HG03280 (cell line): ENCODE results near the gene GARNL3.

Experiments
- ATAC-seq: cut with Tn5 transposase; IDR thresholded peaks from one replicate; pipeline ENCODE4 v1.9.1; 2021; ENCODE audit warnings: mild to moderate bottlenecking, moderate library complexity; ENCODE audit not compliant: unreplicated experiment

The GARNL3 gene

DNA sequence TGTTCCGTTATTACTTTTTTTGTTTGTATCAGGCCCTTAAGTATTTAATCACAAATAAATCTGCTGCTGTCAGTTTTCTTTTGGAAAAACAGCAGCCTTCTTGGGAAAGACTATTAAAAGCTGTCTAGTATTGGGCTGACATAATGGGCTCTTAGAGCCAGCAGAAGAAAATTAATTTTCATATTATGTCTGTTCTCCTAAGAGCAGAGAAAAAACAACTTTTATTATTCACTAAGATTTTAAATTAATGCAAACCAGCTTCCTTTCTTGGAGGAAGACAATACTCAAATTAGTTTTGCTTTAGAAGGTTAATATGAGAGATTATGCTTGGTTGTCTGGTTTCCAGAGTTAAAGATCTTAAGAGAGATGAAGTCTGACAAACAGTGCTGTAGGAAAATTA, 30.6 kb upstream of the GARNL3 start:
- no peak for ATAC-seq

DNA sequence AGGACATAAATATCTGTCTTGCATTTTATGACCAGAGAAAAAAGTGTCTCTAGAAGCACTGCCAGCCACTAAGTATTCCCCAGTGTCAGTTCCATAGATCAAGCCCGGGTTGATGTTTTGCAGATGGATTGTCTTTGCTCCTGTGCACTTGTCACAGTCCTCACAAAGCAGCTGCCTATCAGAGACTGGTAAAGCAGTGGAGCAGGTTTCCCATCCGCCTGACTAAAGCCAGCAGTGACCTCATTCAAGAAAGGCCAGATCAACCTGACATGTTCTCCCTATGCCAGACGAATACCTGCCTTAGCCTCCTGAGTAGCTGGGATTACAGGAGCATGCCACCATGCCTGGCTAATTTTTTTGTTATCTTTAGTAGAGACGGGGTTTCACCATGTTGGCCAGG, 26.8 kb upstream of the GARNL3 start:
- no peak for ATAC-seq

DNA sequence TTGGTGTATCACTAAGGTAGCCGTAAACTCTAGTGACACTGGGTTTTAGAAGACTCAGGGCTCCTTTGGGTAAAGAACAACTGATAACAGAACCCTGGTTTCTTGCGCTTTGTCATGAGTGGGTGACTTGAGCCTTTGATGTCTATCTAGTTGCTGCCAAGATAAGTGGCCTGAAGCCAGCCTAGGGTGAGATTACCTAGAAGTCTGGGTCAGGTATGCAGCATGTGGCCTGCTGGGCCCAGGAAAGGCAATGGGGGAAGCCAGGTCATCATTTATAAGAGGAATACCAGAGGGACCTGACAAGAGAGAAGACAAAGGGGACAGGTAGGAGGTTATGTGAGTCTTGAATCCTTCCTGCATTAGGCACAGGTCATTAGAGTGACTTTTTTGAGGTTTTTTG, 23.2 kb upstream of the GARNL3 start:
- ATAC-seq: no peak

DNA sequence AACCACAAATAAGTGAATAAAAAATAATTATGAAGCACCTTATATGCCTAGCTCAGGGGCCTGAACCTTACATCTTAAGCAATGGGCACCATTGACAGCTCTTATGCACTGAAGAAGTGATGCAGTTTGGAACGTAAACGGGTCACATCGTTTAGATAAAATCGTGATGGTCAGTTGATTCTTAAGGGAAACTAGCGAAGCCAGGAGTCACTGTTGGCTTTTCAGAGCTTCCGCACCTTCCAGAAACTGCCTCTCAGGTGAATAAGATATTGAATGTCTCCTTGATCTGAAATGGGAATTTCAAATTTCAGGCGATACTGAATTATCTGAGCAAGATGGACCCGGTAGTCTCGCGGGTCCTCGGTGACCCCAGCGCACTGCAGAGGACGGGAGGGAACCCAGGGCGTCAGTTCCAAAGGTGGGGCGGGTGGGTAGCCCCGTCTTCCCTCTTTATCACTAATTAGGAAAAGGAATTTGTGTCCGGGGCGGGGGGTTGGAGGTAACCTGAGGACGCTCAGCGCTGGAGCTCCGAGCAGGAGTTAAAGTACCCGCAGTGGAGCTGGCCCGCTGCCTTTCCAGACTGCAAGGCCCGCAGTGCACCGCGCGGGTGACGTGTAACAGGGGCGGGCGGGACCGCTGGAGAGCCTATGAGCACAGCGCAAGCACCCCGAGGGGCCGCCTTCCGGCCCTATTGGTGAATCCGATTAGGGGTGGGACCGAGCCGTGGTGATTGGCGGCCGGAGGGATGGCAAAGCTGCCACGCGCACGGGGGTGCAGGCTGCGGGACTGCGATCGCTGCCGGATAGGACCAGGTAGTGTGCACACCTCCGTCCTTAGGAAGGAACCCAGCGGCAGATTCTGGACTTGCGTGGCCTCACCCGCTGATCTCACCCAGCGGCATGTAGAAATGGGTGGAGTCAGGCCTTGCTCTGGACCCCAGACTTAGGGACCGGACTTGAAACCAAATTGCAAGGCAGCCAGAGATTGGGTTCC, 19.7 kb upstream of the GARNL3 start:
- ATAC-seq: peak; percentile 99

DNA sequence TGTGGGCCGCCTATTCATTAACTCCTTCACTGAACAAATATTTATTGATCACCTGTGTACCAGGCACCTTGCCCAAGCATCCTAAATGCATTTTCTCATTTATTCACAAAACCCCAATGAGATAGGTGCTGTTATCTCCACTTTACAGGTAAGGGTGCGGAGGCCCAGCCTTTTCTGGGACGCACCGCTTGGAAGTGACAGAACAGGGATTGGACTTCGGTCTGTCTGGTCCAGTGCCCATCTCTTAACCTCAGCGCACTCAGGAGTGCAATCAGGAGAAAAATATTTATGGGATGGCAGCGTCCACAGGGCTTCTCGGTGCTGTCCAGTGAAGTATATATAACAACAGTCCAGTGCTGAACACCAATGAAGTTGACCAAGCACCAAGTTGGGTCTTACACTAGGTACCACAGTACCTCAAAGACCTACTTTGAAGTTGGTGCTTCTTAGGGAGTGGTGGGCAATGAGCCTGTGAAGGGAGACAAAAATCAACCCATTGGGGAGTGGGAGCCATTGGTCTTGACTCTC, 18.9 kb upstream of the GARNL3 start:
- ATAC-seq: no peak

DNA sequence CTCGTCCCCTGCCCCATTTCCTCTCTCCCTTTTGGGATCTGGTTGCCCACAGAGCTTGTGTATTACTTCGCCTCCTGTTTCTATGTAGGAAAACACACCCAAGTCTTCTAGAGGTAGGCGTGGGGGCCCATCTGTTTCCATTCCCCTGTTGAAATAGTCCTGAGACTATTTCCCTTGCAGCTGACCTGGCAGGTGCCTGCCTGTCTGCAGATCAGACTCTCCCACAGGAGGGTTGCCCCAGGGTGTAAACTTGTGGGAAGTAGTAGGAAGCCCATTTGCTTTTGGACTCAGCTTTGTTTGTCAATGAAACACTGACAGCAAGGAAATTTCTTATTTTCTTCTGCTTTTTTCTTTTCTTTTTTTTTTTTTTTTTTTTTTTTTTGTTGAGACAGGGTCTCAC, 16.3 kb upstream of the GARNL3 start:
- ATAC-seq: no peak

DNA sequence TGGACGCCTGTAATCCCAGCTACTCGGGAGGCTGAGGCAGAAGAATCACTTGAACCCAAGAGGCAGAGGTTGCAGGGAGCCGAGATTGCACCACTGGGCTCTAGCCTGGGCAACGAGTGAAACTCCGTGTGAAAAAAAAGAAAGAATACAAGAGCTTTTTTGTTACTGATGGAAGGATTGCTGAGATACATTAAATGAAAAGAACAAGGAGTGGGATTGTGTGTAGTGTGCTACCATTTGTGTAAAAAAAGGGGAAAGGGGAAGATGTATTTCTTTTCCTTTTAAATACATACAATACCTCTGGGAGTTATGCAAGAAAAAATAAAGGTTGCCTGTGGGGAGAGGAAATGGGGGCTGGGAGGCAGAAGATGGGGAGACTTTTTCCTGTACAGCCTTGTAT, 14.7 kb upstream of the GARNL3 start:
- ATAC-seq: no peak

DNA sequence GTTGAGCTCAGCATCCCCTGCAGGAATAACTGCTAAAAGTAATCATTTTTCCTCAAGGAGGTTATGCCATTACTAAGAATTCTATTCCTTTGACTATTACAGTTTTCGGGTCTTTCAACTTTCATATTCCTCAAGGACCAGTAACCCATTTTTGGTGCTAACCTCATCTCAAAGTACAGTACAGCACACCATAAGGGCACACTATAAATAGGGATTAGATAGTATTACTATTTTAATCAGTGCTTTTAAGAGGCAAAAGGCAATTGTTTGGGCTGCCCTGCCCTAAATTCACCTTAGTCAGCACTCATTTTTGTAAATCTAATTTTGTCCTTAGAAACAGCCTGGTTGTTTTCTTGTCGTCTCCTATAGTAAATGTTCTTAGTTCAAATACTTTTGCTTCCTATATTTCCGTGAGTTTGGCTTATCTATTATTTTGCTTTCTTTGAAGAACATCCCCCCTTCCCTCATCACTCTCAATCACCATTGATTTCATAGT, 13.6 kb upstream of the GARNL3 start:
- no peak for ATAC-seq

DNA sequence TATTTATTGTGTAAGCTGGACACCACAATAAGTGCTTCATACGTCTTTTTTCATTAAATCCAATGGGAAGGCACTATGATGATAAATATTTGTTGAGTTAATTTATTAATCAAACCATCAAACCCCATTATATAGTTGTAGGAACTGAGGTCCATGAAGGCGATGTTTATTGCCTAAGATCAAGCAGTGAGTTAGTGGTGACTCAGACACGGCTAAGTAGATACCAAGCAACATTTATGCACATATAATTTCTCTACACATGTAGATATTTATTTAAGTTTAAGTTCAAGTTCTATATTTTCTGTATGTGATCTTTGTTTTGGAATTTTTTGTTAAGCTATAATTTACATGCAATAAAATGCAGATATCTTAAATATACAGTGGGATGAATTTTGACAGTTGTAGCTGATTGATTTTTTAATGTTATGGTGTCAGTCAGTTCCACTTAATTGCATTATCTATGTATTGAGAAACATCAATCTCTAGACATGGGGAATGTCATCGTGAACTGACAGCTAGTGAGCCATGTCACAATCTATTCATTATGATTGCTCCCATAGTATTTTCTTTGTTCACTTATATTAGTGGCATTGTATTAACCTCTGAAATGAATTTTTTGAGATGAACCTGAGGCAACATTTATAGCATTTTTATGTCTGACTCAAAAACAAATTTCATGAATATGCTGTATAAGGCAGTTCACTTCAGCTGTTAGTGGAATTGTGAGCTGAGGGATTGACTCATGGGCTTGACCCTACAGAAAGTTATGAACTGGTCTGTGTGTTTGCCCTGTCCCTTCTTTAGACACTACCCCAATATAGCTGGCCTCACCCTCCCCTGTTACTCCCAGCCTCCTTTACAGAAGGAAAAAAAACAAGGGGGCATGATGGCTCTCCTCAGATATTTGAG, 11.9 kb upstream of the GARNL3 start:
- ATAC-seq: no peak

DNA sequence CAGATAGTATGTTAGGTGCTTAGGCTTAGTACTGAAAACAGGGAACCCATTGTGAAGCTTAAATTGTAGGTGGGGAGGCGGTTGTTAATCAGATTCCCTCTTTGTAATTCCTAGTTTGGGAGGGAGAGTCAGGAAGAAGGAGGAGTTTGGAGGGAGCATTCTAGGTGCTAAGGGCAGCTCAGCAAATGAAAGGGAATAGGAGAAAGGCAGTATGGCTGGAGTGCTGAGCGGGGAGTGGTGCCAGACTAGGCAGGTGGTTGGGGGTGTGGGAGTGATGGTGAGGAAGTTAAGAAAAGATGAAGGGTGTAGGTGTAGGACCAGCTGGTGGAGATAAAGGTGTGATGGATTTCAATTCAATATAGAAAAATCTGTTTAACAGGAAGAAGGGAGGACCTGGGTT, 11.1 kb upstream of the GARNL3 start:
- no peak for ATAC-seq

DNA sequence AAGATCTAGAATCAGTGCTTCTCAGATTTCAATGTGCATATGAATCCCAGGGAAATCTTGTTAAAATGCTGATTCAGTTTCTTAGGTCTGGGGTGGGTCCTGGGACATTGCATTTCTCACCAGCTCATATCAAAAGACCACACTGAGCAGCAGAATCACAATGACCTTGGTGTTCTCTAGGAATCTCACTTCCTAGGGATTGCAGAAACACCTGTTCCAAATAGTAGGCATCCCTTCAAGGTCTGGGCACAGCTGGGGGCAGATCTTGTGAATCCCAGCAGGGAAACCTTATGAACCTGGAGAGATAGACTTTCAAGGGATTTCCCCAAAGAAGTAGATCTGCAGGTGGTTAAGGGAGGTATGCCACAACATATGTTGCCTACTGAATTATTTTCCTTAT, 8.9 kb upstream of the GARNL3 start:
- ATAC-seq: no peak

DNA sequence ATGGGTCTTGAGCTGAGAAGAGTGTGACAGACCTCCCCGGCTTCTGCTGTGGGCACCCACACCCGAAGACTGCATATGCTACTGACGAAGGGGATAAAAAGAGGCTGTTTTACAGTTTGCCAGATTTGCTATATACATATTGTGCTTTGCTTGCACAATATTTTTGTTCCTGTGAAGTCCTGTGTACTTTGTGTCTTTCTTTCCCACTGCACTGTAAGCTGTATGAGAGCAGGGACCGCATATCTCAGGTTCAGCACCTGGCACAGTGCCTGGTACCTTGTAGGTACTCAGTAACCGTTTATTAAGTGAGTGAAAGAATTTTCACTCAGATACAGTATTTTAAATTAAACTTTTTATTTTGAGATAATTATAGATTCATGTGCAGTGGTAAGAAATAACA, 8.2 kb upstream of the GARNL3 start:
- ATAC-seq: no peak

DNA sequence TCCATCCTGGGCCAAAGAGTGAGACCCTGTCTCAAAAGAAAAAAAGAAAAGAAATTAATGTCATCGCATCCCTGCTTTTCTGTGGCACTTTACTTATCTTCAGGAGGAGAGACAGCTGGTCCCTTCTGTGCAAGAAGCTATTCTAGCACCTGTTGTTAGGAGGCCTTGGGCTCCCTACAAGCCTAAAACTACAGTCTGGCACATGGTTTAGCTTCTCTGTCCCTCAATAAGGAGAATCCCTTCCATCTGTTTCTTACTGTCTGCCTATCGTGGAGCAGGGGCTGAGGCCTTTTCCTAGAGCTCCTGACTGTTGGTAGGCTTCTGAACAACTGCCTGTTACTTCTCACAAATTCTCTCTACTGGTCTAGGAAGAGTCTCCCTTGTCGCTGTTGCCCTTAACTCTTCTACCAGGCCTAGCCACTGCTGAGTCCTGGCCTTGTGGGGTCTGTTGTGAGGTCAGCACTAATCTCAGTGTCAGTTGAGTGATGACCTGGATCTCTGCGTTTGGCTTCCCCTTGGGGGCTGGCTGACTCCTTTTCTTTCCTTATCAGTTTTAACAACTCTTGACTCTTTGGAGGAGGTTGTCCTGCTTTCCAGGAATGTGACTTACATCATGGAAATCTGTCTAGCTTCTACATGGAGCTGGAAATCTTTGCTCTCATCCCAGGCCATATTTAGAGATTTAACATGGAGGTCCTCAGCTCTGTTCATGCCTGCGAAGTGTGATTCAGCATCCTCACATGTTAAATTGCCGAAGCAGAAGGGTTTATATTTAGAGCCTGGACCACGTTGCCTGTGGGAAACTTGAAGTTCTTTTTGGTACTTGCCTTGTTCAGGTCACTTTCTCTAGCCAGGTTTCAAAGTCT, 5.7 kb upstream of the GARNL3 start:
- ATAC-seq: no peak

DNA sequence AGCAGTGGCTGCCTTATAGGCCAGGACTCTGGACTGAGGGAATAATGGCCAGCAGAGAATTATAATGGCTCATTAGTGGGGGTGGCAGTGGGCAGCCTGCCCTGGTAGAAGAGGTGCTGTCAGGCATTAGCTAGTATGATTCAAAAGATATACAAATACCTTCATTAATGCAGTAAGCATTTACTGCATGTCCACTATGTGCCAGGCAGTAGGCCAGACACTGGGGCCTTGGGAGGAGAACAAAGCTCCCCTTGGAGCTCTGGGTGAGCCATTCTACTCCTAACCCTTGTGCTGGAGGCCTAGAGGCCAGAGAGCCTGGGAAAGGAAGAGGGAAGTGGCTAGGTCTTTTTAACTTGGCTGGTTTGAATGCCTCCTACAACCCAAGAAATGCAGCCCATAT, 2.0 kb upstream of the GARNL3 start:
- no peak for ATAC-seq

DNA sequence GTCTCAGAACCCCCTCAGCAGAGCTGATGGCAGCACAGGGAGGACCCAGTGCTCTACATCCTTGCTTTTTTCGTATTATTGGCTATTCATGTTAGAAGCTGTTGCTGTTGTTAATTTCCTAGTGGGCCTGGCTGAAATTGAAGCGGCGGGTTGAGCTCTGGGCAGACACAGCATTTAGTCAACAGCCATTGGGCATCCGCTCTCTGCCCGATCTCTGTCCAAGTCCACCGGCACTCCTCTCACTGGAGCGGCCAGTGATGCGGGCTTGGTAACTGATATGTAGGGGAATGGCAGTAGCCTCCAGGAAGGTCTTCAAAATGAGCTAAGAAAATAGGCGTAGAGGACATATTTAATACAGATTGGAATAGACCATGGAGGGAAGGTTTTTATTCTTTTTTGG, 1.3 kb upstream of the GARNL3 start:
- ATAC-seq: no peak

DNA sequence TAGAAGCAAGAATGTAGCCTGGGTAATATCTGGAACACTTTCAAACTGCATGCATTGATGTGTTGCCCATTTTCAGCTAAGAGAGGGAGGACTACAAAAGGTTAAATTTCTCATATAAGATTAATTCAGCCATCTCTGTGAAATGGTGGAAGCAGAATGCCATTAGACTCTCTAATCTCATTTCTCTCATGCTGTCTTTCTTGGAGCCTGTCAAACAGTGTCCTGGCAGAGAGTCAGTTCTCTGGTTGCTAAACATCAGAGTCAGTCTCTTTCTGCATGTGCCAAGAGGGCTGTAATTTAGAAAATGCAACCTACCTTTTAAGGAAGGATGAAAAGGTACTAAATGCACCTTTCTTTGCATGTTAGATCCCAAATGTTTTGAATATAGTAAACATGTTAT, 910 bp upstream of the GARNL3 start:
- ATAC-seq: no peak

DNA sequence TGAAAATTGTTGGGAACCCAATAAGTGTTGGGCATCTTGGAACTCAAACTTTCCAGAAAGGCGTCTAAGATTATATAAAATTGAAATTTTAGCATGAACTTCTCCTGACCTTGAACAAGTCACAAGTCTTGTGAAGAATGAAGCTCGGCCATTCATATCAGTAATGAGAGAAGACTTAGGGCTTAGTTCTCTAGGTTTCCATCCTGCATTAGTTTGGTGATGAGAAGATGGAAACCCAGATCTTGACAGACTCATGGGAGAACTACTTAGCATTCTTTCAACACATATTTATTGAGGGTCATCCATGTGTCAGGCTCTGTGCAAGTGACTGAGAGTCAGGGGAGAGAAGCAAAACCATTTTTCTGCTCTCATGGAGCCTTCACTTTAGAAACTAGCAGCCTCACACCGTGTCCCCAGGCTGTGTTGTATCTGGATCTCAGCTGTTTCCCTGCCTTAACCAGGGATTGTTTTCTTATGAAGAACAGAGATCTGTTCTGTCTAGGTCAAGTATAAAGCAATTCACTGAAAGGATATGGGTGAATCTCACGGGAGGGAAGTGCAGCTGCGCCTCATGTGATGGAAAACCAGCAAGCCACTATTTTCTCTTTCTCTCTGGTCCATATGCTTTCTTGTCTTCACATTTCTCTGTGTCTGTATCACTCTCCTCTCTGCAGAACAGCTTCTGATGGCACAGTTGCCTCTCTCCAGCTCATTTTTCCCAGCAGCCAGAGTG, 3.4 kb downstream of the GARNL3 start:
- ATAC-seq: peak; percentile 46

DNA sequence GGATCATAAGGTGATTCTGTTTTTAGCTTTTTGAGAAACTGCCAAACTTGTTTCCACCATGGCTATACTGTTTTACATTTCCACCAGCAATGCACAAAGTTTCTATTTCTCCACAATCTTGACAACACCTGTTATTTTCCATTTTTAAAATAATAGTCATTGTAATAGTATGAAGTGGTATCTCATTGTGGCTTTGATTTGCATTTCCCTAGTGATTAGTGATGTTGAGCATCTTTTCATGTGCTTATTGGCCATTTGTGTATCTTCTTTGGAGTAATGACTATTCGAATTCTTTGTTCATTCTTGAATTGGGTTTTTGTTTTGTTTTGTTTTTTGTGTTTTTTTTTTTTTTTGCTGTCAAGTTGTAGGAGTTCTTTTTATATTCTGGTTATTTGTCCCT, 4.9 kb downstream of the GARNL3 start:
- ATAC-seq: no peak

DNA sequence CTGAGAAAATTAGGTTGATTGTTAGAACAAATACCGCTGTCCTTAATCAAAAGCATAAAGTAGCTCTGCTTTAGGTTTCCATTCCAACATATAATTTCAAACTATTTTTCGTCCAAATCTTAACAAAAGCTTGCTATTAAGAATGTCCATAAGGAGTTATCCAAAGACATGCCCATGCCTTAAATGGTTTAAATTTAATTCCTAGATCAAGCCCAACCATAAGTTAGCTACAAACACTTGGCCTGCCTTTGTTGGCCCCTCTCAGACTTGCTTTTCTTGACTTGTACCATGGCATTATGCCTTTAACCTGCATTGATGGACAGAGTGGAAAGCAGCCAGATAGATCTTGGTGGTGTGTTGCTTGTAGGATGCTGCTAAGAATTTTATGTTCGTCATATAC, 8.8 kb downstream of the GARNL3 start:
- ATAC-seq: no peak

DNA sequence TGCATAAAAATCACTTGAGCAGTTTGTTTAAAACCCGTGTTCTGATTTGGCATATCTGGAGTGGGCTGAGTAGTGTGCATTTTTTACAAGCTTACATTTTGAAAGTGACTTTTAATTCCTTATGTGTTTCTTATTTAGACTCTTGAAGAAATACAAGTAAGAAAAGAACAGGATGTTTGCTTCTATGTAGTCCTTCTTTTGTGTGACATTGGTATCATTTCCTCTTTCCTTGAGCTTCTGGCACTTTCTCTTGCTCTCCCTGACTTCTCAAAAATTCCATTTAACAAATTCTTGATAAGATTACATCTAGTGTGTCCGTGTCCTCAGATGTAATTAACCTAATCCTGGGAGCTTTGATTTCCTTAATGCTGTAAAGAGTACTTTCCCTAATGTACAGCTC, 12.5 kb downstream of the GARNL3 start:
- no peak for ATAC-seq
